Neural progenitor cell (in vitro differentiated cells): ENCODE data around the gene NUMB.

Experiments
- CTCF ChIP-seq: fragments of 200-600 bp; sonication (generic); IDR thresholded peaks from 2 replicates; pipeline ENCODE4 v1.5.1; 2017; ENCODE audit warnings: antibody characterized with exemption, mild to moderate bottlenecking
- EZH2 ChIP-seq: fragments of 200-600 bp; sonication (generic); IDR thresholded peaks from 2 replicates; pipeline ENCODE4 v1.6.1; 2017; ENCODE audit warnings: antibody characterized with exemption, mild to moderate bottlenecking, moderate library complexity
- EZH2phosphoT487 ChIP-seq: fragments of 200-600 bp; sonication (generic); IDR thresholded peaks from 2 replicates; pipeline ENCODE4 v1.6.1; 2017; ENCODE audit warnings: antibody characterized with exemption

GRCh38 chr14:73474952-73475351 lies 16.6 kb upstream of the NUMB start:
- no peak for TF ChIP-seq CTCF
- TF ChIP-seq EZH2: no peak
- TF ChIP-seq EZH2phosphoT487: no peak
